Stimulated activated CD4-positive, alpha-beta T cell treated with anti-CD3 and anti-CD28 coated beads, TNF-alpha, amount 100 ng/mL, for 4 hours (primary cell): Measurements from ENCODE around the gene HIVEP1.

Source experiments
- DNase-seq, 3 experiments: peaks; one replicate each; pipeline ENCODE4 v3.0.0-alpha.2; 2020; ENCODE audit warnings: low read depth in 3 of 3

HIVEP1 gene

DNA sequence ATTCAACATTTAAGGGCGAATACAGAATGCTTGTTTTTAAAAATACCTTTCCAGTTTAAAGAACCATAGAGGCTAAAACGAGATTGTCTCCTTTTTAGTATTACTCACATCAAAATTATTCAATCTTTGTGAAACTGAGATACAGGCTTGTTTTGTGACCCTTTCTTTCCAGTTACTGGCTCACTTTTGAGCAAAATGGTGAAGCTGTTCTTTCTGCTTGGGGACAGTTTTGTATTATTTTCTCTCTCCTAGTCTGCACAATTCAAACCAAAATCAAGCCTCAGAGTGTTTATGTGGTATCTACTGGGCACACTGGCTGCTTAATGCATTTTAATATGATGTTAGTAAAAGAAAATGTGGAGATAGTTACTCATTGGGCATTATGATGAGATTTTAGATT is 36.5 kb downstream of the HIVEP1 start:
- no peak for DNase-seq

DNA sequence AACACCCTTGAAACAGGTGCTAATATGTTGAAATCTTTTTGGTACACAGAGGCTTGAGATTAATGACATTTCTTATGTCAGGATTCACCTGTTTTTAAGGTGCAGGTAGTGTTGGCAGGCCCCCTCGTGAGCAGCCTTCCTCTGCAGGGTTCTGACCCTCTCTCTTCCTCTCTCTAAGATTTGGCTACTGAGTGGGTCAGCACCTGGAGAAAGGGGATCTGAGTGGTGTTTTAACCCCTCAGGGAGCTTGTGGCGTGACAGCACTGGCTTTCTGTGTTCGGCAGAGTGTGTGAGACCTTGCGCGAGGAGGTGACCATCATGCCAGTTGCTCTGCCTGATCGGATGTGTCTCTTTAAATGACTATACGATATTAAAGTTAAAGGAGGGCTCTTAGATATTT is 37.1 kb downstream of the HIVEP1 start:
- DNase-seq, result no peak

DNA sequence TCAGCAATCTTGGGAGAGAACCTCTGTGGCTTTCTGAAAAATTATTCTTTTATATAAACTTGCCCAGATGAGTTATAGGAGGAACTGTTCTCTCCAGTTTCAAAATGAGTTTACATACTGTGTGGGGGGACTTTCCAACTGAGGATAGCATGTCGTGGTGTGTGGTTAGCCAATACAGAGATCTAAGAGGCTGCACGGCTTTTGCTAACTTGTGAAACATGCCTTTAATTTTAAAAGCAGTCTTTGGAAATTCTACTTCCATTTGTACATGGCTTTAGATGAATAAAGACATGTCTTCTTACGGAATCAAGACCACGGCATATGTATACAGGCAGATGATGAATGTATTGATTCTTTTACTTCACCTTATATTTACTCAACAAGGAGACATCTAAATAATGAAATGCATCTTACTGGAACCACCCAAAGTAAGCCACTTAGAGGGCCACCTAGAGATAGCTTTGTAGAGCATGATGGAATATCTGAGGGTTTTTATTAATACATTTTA is 39.8 kb downstream of the HIVEP1 start:
- peak in 1 of 3 experiments; percentile 32 for DNase-seq

DNA sequence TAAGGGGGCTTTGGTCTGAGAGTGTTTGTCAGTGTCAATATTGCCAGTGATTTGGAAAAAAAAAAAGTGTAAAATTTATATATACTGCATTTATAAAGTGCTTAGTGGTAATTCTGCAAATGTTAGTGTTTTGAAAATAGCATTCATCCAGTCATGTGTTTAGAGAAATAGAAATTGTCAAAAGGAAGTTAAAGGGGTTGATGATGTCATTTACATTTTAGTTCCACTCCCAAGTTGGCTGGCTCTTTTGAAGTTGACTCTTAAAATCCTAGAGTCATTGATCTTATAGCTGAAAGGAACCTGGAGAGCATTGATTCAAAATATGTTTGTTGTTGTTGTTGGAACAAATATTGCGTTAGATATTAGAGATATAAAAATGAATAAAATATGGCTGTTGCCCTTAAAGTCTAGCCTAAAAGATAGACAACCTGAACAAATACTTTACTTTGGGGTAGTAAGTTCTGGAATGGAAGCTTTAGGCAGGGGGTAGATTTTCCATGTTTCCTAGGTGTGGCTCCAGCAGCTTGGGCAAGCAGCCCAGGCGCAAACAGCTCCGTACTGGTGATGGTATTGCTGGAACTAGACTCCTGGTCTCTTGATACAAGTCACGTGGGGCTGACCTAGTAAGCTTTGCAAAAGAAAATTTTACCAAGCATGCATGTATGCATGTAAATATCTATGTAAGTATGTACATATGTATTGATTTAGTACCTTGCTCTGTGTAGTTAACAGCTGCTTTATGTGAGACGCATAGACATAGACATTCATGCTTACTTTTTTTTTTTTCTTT is 46.3 kb downstream of the HIVEP1 start:
- no peak for DNase-seq

DNA sequence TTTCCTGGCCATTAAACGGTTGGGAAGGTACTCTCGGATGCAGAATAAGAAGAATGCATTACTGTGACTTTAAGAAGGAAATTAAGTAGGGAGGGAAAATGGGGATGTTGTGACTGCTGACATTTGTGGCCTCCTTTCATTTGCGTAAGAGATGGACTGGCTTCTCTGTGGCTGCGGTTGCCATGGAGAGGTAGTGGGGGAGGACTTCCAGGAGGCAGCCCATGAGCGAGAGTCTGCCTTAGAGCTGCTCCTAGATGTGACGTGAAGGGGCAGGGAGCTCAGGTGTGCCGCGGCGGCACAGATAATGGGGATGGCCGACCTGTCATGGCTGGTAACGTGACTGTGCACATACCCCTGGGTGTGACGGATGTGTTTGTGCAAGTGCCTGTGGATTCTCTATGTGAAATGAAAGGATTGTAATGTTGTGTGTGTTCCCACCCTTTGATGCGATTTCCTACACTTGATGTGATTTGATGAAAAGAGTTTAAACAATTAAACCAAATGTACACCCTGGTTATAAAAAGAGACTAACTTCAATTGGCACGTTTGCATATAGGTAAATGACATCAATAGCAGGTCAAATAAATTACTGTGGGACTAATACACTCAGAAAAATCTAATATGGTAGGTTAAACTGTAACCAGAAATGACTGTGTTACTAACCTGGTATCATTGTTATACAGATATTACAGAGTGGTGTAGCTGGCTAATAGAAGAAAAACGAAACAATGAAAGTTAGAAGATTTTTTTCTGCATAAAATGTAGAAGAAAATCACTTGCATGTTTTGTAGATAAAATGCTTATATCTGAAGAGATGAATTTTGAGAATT is 48.9 kb downstream of the HIVEP1 start:
- peak in 2 of 3 experiments; percentile 35 to 41 for DNase-seq

DNA sequence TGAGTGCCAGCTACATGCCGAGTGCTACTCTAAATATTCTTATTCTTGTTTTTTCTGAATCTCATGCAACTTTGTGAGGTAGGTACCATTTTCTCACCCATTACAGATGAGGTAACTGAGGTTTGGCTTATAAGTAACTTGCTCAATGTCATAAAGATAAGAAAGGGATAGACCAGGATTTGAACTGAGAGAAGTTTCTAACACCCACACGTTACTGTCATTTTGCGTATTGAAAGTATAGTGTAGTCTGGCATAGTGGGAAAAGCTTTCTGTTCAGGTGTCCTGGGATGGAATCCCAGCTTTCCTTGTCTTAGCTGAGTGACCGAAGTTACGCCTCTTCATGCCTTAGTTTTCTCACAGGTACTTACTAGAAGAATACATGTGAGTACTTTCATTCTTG is 50.5 kb downstream of the HIVEP1 start:
- no peak for DNase-seq

DNA sequence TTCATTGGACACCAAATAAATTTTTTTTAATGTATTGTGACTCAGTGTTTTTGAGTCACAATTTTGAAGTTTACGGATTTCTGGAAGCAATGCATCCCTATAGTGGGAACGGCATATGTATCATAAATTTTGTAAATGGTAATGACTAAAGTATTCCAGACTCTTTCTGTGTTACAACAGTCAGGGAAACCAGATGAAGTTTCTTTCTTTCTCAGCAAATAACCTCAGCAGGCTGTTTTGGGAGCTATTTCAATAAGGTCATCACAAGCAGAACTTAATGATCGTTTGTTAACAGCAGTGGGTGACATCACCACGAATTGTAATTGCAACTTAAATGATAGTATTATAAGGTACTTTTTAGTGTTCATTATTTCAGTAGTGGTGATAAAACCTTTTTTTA is 52.0 kb downstream of the HIVEP1 start:
- DNase-seq, result no peak

DNA sequence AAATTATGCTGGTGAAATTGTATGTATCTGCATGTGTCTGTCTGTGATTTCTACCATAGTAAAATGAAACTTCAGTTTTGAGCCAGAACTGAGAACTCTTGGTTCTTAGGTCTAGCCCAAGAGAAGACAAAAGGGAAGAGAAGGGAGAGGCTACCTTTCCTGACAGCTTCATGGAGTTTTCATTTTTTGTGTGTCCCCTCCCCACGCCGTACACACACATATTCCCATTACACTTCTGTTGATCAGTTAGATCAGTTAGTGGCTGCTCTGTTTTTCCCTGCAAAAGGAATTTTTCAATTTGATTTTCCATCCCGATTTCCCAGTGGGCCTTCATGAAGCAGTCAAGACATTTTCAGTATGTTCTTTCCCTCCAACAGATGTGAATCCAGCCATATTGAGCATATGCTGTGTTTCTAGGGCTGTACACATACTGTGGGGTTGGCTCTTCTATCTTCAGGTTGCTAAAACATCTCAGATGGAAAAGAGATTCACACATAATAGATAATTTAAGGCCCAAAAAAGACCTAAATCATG is 52.5 kb downstream of the HIVEP1 start:
- no peak for DNase-seq

DNA sequence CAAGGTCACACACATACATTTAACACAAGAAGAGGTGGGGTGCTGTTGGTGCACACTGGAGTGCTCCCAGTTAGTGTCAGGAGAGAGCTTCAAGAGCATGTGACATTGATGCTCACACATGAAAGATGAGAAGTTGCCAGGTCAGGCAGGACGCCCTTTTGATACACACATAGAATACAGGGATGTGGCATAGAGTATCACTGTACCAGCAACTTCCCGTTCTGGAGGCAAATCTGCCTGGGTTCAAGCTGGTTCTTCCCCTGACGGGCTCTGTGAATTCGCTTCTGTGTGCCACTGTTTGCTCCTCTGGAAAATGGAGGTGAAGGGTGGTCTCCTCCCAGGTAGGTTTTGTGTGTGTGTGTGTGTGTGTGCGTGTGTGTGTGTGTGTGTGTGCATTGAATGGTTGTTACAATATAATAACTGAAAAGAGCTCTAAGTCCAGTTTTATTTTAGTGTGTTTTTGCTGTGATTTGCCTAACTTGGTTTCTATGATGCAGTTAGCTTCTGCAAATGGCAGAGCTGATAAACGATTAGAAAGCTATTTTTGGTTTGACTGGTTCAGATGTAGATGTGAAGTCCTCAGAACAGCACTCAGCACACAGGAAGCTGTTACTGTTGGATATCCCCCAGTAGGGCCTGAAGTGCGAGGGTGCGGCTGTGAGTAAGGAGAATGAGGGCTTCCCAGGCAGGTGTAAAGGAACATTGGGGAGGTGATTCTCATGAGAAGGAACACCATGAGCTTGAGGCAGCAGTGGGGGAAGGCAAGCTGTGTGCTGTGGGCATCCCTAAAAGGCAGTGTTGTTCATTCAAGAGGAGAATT is 53.4 kb downstream of the HIVEP1 start:
- no peak for DNase-seq

DNA sequence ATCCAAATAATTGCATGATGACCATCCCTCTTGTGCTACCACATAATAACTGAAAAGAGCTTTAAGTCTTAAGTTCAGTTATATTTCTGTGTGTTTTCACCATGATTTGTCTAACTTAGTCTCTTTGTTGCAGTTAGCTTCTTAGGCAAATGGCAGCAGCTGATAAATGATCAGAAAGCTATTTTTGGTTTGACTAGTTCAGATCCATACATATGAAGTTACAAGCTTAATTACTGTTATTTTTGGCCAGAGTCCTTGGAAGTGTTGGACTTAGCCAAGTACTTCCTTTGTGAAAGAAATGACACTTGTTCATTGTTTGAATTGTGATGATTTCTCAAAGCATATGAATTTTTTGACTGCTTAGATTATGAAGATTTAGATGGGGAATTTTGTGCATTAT is 54.2 kb downstream of the HIVEP1 start:
- DNase-seq, result no peak

DNA sequence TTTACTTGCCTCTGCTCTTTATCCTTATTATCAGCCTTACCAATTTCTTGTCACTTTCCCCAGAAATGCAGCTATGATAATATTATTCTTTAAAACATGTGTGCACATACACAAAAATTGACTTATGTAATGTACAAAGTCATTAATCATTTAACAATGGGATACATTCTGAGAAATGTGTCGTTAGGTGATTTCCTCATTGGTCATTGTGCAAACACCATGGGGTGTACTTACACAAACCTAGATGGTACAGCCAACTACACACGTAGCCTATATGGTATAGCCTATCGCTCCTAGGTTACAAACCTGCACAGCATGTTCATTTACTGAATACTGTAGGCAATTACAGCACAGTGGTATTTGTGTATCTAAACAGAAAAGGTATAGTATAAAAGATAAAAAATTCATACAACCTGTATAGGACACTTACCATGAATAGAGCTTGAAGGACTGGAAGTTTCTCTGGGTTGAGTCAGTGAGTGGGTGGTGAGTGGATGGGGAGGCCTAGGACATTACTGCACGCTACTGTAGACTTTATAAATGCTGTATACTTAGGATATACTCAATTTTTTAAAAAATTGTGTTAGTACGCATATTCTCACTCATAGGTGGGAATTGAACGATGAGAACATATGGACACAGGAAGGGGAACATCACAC is 56.9 kb downstream of the HIVEP1 start:
- no peak for DNase-seq

DNA sequence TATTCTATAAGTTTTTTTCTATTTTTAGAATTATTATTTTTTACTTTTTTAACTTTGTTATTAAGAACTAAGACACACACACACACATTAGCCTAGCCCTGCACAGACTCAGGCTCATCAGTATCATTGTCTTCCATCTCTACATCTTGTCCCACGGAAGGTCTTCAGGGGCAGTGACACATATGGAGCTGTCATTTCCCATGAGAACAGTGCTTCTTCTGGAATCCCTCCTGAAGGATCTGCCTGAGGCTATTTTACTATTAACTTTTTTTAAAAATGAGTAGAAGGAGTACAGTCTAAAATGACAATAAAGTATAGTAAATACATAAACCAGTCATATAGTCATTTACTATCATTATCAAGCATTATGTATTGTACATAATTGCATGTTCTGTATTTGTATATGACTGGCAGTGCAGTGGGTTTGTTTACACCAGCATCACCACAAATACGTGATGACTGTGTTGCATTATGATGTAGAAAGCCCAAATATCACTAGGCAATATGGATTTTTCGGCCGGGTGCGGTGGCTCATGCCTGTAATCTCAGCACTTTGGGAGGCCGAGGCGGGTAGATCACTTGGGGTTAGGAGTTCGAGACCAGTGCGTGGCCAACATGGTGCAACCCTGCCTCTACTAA is 57.9 kb downstream of the HIVEP1 start:
- DNase-seq, result no peak

DNA sequence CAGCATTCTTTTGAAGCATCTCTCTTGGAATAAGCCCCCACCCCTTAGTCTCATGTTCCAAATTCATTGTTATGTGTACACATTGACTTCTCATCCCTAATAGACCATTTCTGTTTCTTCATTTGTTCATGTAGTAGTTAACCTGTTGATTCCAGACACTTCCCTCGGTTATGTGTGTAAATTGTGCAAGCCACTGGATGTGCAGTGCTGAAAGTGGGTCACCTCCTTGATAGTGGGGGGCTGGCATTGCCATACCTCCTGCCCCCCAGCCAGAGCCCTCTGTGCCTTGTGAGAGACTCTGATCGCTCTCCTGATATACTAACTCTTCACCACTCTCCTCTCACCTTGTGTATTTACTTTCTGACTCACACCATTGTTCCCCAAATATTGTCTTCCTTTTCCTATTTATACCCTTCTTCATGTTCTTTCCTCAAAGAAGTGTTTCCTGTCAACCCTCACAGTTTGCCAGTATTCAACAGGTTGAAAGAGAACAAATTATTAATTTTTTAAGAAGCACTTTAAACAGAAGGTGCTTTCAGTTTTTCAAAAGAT is 59.0 kb downstream of the HIVEP1 start:
- no peak for DNase-seq

DNA sequence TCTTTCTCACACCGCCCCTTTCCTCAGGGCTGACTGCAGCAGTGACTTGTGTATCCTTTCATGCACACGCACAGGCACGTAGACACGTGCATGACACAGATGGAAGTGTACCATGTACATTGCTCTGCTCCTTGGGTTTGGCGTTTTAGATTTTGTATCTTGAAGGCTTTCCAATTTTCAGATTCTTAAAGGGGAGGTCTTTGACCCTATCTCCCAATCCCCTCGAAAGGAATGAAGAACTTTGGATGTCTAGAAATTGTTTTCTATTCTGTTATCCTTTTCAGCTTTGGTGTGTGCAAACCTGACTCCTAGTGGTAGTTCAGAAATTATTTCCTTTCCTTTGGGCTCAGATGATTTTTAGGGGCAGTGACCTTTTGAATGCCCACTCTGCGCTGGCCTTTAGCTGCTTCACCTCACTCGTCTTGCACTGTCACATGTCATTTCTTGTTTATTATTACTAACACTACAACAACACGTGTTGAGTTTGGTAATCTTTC is 63.0 kb downstream of the HIVEP1 start:
- no peak for DNase-seq

DNA sequence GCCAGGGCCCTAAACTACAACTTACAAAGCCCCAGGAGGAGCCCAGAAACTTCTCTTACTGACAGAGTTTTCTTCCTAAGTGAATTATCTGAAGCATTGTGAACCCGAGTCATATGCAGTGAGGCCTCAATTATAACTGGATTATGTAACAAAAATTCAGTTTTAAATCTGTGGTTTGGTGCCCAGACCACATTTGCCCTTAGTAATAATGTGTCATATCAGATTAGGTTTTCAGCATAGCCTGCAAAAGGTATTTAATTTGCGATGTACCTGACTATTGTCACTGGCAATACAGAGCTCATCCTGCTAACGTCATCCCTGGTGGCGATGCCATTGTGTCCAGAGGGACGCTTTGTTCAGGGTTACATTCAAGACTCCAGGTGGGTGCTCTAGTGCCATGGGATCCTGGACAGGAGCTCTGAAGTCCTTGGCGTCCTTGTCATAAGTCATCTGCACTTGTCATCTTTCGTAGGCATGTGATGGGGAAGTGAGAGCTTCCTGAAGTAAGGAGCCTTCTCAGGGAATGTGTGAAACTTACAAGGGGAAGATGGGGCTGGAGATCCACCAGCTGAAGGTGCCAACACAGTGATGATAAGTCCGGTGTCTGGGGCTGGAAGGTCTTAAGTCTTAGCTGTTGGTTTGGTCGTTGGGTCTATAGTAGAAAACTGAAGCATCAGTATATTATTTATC is 65.1 kb downstream of the HIVEP1 start:
- DNase-seq, result no peak

DNA sequence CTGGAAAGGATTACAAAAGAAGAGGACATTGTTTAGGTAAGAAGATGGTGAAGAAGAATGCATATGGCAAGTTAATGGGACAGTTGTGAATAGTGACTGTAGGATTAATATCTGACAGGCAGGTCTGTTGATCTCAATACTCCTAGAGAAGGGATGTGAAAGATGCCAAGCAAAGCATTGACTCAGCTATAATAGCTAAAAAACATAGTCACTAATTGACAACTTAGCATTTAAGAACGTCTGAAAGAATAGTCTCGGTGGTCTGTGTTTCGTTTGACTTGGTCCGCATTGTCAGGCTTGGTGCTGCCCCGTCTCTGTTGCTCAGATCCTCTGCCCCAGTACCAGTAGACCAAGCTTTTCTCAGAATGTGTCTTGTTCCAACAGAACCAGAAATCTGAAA is 65.9 kb downstream of the HIVEP1 start:
- DNase-seq, result no peak

DNA sequence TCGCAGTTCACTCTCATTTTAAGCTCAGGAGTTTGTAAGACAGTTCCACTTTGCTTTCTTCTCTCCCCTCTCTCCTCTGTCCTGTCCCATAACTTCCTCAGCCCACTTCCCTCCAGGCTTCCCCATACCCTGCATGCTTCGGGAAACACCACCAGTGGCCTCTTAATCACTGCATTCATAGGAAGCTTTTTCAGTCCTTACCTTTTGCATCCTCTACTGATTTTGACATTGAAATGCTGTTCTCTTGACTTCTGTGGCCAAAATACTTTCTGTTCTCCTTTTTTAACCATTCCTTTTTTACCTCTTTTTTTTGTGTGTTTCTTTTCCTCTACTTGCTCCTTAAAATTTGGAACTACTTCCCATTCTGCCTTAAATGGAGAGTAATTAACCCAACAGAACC is 69.7 kb downstream of the HIVEP1 start:
- no peak for DNase-seq

DNA sequence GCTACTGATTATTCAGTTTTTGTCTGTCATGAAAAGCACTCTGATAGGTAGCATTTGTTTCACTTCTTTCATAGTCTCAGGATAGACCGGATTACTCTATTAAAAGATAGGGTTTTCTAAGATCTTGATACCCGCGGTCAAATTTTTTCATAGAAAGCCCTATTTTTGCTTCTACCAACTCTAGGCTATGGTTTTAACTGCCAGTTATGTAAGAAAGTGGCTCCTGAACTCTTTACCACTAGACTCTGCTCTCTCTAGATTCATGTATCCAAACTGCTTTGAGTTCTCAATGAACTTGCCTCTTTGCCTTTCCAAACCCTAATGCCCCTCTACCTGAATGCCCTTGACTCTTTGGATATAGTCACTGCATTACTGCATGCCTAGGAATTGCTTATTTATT is 70.3 kb downstream of the HIVEP1 start:
- DNase-seq, result no peak

DNA sequence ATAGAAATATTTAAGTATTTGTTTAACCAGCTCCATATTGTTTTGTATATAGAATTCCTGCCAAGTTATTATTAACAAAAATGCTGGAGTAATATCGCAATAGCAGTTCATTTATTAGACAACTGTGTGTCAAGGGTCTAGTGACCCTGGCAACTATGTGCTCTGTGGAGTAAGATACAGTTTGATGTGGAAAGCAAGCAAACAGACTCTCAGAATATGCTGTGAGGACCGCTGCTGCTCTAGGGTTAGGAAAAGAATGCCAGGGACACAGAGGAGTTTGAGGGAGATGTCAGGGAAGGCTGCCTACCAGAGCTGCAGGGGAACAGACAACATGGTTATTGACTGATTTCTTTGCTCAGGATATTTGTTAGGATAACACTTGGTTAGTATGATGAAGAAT is 71.2 kb downstream of the HIVEP1 start:
- DNase-seq, result no peak

DNA sequence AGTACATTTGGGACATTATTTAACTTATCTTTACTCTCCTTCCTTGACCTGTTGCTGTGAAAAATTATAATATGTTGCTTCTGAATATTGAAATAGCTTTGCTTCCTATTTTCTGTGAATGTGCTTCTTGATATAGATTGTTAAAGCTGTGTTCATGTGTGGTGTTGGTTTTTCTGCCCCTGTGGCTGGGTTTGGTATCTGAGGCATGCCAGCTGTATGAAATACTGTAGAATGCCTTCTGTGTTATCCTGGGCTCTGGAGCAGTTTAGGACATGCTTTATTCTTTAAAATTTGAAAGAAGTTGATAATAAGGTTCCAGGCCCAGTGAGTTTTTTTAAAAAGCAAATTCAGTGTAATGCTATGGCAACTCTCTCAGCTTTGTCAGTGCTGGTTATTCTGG is 71.7 kb downstream of the HIVEP1 start:
- DNase-seq, result no peak
